HG03432 (cell line): ENCODE results near the gene ADCYAP1R1.

Experiments used
- ATAC-seq: cut with Tn5 transposase; IDR thresholded peaks from one replicate; pipeline ENCODE4 v1.9.1; 2021; ENCODE audit warnings: mild to moderate bottlenecking, moderate library complexity; ENCODE audit not compliant: unreplicated experiment

The ADCYAP1R1 gene

GRCh38 chr7:31104361-31105255 lies 52.5 kb downstream of the ADCYAP1R1 start:
- ATAC-seq: no peak

- no peak for ATAC-seq
These were observed 53.3 kb downstream of the ADCYAP1R1 start for GRCh38 chr7:31105256-31105950.

DNA sequence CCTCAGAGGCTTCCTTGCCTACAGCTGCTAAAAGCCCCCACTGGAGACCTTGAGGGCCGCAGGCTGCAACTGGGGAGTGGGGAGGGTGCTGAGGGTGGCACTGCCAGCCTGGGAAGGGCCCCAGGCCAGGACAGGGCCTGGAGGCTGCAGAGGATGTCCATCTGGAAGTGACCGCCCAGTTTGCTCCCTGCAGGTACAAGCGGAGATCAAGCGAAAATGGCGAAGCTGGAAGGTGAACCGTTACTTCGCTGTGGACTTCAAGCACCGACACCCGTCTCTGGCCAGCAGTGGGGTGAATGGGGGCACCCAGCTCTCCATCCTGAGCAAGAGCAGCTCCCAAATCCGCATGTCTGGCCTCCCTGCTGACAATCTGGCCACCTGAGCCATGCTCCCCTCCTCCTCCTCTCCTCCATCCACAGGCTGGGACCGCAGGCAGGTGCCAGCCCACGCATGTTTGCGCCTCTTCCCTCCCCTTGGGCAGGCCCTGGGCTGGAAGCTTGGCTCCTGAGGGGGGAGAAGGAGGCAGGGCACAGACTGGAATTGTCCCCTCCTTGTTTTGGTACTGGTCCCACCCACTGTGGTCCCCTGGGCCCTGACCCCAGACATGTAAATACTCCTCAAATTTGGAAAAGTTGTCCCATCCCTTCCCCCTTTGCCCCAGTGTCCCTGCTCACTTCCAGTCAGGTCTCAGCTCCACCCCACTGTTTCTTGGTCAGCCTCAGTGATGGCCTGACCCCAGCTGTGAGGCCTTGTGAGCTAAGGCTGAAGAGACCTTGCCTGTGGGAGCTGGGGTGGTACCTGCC lies 54.4 kb downstream of the ADCYAP1R1 start:
- no peak for ATAC-seq

- ATAC-seq: no peak
These were observed 55.3 kb downstream of the ADCYAP1R1 start for GRCh38 chr7:31107106-31108090.

DNA sequence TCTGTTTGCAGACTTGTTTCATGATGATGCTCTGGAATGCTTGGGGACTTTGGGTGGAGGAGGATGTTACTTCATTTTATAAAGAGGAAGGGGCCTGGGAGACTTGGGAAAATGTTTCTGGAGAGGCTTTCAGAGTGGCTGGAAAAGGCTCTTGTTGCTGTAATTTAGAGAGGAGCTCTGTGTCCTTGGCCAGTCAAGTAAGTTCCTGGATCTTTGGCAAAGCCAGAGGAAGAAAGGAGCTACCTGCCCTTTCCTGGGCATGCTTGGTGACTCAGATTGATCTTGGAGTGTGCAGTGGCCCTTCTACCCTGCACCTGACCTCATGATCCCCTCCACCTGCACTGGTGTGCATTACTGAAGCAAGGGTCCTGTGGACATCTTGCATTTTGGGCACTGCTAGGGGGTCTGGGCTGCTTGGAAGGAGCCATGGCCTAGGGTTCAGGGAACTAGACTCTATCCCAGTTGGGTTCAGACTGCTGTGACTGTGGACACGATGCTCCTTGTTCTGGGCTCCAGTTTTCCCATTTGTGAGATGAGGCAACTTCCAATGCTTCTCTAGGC lies 56.1 kb downstream of the ADCYAP1R1 start:
- ATAC-seq: no peak

DNA sequence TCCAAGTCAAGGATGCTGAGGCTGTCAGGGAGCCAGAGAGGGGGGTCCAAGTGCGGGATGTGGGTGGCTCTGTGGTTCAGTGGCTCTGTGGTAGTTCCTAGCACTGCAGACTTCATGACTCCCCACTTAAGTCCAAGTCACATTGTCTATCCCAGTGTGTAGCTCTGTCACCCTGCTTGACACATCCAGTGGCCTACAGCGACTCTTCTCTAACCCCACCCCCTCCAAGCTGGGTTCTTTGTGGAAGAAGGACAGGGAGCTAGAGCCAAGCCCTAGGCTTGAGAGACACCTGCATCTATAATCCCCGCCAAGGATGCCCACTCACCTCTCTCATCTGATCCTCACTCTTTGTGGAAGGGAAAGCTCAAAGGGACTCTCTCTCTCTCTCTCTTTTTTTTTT lies 57.6 kb downstream of the ADCYAP1R1 start:
- ATAC-seq: no peak

- ATAC-seq: no peak
These were observed 58.4 kb downstream of the ADCYAP1R1 start for GRCh38 chr7:31110331-31111108.

- no peak for ATAC-seq
These were observed 59.0 kb downstream of the ADCYAP1R1 start for GRCh38 chr7:31111109-31111451.

DNA sequence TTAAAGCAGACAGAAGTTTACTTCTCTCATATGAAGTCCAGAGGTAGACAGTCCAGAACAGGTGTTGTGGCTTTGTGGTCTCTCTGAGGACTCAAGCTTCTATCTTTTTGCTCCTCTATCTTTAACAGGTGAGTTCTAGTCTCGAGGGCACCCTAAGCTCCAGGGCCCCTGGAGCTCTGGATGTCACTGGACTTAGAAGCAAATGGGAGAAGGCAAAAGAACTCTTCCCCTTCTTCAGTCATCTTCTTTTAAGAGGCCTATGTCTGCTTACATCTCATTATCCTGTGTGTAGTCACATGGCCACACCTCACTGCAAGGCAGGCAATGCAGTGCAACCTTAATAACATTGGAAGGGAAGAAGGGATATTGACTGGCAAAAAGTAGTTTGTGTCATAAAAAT lies 61.6 kb downstream of the ADCYAP1R1 start:
- no peak for ATAC-seq

DNA sequence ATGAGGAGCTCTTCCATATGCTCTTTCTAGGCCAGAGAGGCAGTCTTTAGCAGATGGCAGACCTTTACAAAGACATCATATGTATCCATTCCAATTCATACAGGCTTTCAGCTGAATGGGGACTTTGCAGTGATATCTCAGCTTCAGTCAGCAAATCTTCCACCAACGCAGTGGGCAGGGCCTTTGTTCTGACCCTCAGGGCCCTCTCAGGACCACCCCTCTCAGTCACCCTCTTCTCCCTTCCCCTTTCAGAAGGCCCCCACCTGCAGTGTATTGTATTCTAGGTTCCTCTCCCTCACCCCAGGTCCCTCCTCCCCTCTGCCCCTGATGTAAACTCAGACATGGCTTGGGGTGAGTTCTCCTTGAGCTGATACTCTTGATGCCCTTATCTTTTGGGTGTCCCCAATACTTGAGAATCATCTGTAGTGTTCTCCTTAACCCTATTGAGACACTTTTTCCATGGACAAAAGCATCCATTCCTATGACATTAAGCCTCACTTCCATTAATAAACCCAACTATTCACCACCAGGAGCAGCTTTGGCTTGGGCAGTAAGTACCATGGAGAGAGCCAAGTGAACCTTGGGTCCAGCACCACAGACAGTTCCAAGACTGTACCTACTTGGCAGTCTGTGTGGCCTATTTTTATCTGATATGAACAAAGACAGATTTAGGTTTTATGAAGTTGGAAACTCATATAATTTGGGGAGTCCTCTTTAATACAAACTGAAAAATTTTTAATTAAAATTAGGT lies 62.7 kb downstream of the ADCYAP1R1 start:
- no peak for ATAC-seq

- no peak for ATAC-seq
These were observed 64.5 kb downstream of the ADCYAP1R1 start for GRCh38 chr7:31116615-31117014.

DNA sequence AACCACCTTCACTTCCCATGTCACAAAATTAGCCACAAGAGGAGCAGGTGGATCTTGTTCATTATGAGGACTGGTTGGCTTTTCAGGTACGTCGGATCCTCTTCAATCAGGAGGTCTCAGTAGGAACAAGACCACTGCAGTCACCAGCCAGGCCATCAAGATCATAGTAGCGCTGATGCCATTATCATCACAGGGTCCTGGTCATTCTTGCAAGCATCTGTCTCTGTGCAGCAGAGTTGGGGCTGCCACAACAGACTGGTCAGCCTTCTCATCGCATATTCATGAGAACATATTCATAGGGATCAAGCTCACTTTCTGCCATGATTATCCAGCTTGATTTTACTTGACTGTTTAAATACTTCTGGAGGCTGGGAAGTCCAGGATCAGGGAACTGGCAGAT lies 67.1 kb downstream of the ADCYAP1R1 start:
- ATAC-seq: no peak

GRCh38 chr7:31120800-31121513 lies 68.8 kb downstream of the ADCYAP1R1 start:
- no peak for ATAC-seq

- ATAC-seq: no peak
These were observed 69.5 kb downstream of the ADCYAP1R1 start for GRCh38 chr7:31121601-31122000.

DNA sequence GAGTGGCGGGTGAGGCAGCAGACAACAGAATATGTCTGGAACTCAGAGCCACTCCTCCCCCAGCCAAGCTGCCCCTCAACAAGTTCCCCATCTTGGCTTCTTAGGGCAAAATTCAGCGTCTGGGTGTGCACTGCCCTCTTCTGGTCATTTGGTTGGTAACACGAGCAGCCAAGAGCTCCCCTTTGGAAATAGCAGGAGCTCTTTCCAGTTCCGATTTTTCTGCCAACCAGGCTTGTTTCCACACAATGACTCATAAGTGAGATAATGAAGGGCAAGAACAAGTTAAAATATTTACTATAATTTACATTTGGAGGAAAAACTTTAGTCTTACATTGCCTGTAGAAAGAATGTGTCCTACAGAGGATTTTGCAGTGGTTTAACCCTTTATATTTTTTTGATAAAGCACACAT lies 70.5 kb downstream of the ADCYAP1R1 start:
- ATAC-seq: peak; percentile 77

DNA sequence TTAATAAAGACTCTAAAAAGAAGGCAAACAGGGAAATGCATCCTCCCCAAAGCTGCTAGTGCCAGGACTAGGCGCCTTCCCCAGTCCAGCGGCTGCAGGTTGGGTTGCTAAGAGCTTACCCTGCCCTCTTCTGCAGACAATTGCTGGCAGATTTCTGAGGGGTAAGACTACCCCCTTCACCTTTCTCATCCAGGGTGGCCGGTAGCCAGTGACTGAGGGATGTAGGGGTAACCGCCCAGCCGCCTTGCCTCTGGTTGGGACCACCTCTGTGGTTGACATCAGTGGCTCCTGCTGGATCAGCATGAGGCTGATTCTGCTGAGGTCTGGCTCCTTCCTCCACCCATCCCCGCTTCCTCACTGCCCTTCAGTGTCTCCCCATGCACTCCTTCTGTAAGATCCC lies 71.2 kb downstream of the ADCYAP1R1 start:
- ATAC-seq: no peak

DNA sequence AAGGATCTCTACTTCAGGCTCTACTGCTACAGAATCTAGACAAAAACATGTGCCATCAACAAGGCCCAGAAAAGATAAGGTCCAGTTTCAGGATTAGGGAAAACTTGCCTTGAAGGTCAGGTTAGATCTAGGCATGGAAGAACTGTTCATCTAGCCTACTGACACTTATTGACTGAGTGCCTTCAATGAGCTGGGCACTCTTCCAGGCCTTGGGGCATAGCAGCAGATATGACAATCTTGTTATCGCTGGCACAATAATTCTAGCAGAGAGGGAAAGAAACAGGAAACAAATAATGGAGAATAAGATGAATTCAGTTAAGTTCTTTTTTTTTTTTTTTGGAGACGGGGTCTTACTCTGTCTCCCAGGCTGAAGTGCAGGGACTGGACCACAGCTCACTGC lies 71.6 kb downstream of the ADCYAP1R1 start:
- no peak for ATAC-seq

- ATAC-seq: no peak
These were observed 73.1 kb downstream of the ADCYAP1R1 start for GRCh38 chr7:31125171-31125570.
